NCI-H460 (cell line): Measurements from ENCODE around the gene RAB30. TPM values are rescaled to one million over a fixed set of nuclear protein-coding genes. Genes with fewer than 3 reads are reported as not detected.
A peak's percentile ranks its signal among the peaks of the same experiment; 100 is the strongest.

ENCODE experiments used
- DNase-seq: peaks from one replicate; pipeline ENCODE4 v3.0.0-alpha.2; 2016; ENCODE audit warnings: low read depth; ENCODE audit errors: extremely low read depth
- total RNA-seq: library from RNA; depleted of rRNA; stranded (reverse); fragments of >200 nt; shearing (Covaris generic); gene quantifications from 2 replicates; pipeline ENCODE4 v1.2.3, GENCODE V29; 2014

Gene RAB30
- total RNA-seq, 1 experiment from 2014 or later = 3.7 TPM

- DNase-seq = no peak
These were observed 30.6 kb downstream of the RAB30 start for GRCh38 chr11:83041126-83041525.

GRCh38 chr11:83039566-83039965 lies 32.1 kb downstream of the RAB30 start:
- no peak for DNase-seq

DNA sequence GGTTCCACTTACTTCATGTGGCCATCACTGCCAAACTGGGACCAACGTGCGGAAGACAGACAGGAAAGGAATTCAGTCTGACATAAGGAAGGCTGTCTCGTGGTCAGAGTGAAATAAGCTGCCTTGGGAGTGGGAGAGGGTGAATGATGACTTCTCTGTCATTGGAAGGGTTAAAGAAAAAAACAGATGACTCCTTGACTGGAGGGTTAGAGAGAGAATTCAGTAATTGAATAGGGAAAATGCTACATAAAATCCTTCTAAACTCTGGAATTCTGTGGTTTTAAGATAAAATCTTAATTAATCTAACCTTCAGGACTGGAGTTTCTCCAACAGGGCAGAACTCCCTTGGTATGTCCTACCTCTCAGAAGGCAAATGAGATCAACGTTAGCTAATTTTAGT lies 33.8 kb downstream of the RAB30 start:
- DNase-seq = no peak

GRCh38 chr11:83036701-83037100 lies 35.0 kb downstream of the RAB30 start:
- no peak for DNase-seq

DNA sequence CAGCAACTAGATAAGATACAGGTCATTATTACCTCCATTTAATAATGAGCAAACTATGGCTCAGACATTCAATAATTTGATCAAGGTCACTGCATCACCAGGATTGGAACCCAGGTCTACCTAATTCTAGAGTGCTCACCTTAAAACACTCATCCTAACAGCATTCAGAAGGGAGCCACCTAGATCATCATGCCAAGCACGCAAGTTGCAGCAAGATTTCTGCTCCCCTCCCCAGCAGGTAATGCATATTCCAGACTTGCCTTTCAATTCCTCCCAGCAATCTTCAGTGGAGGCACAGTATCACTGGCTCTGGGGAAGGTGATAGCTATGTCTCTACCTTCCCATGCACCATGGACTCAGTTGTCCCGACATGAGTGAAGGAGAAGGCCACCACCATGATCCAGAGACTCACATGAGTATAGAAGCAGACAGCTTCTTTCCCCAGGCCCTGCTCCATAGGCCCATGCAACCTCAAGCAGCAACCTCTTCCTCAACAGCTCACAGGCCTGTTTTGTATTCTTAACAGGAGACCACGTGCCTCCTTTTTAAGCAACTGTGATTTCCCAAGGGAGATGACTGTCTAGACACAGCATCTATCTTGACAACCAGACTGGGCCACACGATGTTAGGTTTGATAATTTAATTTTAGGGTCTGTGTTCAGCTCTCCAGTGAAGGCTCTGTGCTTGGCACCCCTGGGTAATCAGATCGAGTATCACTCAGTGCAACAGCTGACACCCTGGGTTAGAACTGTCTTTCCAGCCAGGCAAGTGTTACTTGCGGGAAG lies 36.4 kb downstream of the RAB30 start:
- no peak for DNase-seq

DNA sequence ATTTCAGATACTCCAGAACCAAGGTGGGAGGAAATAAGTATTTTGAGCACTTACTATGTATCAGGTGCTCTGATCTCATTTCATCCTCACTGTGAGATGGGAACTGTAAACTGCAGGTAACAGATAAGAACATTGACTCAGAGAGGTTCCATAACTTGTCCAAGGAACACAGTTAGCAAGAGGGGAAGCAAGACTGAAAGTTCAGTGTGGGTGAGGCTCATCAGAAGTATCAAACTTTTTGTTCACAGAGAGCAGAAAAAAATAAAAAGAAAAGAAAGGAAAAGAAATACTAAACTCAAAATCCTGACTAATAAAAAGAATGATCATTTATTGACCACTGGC lies 37.1 kb downstream of the RAB30 start:
- no peak for DNase-seq

DNA sequence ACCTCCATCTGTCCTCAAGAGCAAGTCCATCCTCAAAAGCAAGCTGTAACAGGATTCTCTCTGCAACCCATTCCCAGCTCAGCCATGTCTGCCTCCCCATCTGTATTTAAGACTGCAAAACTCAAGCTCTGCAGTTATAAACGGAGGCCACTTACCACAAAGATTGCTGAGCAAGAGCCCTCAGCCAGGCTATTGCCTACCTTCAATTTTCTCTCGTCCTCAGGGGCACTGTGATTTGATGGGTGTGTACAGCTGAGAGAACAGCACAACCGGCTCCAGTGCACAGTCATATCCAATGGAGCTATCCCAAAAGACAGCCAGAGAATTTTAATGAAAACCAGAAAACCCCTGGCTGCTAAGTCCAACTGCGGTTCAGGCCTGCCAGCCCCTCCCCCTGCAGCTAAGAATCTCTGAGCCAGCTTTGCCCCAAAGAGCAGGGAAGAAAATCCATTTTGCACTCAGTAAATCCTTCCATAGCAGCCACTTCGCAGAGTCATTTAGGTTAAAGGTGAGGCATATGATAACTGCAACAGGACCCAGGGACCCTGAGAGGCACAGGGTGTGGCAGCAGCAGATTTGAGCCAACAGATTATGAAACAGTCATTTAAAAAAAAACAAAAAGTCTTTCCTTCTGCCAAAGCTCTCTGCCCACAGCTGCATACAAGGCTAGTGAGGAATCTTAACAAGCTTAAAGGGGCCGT lies 37.6 kb downstream of the RAB30 start:
- no peak for DNase-seq

DNA sequence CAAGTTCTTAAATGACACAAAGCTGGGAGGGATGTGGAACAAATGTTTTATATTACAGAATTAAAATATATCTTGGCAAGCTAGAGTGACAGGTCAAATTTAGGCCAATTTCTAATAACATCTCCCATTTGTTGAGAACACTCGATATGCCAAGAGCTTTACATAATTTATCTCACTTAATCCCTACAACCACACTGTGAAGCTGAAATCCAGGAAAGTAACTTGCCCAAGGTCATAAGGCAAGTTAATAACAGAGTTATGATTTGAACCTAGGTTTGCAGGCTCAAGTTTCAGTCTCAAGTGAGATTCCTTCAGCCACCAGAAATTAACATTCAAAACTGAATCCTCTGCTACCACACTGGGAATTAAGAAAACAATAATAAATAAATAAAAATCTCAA lies 38.3 kb downstream of the RAB30 start:
- no peak for DNase-seq

DNA sequence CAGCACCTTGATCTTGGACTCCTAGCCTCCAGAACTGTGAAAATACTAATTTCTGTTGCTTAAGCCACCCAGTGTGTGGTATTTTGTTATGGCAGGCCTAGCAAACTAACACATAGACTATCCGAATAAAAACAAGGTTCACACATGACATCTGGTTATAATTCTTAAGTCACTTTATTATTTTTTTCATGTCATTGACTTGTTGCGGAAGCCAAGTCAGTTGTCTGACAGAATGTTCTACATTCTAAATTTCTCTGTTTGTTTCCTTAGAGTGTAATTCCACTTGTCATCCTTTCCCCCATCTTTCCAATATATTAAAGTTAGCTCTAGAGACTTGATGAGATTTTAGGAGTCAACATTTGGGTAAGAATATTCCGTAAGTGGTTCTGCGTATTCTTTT lies 40.6 kb downstream of the RAB30 start:
- no peak for DNase-seq

DNA sequence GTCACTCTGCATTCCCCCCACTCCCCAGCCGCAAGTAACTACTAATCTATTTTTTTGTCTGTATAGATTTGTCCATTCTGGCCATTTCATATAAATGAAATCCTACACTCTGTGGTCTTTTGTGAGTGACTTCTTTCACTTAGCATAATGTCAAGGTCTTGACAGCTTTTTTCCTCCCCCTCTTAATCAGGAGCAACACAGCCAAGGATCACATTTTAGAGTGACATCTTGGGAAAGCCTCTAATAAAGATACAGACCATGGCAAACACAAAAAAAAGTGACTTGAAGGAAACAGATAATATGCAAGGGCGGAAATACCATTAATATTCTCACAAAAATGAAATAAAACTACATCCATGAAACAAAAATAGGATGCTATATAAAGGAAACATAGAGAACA lies 43.9 kb downstream of the RAB30 start:
- DNase-seq = no peak

DNA sequence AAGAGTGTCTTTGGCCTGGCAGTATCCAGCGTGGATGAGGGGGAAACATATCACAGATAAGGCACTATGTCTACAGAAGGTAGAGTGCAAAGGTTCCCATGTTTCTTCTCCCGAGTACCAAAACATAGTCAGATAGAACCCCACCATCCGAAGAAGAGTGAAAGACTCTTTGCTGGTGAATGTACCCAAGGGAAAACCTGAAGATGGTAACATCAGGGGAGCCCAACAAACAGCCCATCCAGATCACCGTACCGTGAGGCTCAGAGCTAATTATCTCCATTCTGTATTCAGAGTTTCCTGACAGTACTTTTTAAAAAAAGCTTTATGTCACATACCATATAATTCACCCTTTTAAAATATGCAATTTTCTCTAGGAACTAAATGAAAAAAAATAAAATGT lies 44.4 kb downstream of the RAB30 start:
- no peak for DNase-seq

- no peak for DNase-seq
These were observed 45.5 kb downstream of the RAB30 start for GRCh38 chr11:83026229-83026628.

GRCh38 chr11:83025267-83025704 lies 46.4 kb downstream of the RAB30 start:
- peak; percentile 15 for DNase-seq

DNA sequence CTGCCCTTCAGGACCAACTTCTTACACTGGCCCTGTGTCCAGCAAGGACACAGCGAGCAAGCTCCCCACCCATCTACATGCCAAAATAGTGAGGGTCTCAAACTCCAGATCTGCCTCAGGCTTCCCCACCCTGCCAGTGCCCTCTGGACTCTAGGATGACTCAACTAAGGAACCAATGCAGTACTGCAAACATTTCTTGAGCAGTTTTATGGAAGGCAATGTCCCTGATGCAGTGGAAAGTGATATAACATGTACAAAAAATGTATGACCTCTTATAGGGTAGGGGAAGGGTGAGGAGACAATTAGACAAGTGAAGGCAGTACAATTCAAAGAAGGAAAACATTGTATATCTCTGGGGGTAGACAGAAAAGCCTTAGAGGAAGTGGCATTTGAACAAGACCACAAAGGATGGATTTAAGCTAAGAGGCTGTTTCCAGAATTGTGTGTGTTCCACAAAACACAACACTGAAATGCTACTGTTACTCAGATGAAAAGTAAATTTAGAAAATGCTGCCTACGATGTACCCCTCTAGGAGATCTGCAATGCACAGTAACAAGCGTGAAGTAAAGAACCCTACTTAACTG lies 47.3 kb downstream of the RAB30 start:
- no peak for DNase-seq

GRCh38 chr11:83023410-83023809 lies 48.3 kb downstream of the RAB30 start:
- DNase-seq = no peak

DNA sequence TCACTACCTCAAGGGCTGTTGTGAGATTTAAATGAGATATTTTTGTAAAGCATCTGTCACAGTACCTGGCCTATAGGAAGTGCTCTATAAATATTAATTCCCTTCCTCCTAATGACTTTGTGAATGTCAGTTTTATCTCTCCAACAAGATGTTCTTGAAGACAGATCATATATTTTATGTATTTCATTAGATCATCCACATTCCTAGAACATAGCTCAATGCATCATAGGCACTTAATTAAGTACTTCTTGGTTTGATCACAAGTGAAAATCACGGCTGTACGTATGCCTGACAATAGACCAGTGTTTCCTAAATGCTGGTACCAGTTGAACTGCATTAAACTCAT lies 49.9 kb downstream of the RAB30 start:
- no peak for DNase-seq

- DNase-seq = no peak
These were observed 50.5 kb downstream of the RAB30 start for GRCh38 chr11:83020942-83021779.

DNA sequence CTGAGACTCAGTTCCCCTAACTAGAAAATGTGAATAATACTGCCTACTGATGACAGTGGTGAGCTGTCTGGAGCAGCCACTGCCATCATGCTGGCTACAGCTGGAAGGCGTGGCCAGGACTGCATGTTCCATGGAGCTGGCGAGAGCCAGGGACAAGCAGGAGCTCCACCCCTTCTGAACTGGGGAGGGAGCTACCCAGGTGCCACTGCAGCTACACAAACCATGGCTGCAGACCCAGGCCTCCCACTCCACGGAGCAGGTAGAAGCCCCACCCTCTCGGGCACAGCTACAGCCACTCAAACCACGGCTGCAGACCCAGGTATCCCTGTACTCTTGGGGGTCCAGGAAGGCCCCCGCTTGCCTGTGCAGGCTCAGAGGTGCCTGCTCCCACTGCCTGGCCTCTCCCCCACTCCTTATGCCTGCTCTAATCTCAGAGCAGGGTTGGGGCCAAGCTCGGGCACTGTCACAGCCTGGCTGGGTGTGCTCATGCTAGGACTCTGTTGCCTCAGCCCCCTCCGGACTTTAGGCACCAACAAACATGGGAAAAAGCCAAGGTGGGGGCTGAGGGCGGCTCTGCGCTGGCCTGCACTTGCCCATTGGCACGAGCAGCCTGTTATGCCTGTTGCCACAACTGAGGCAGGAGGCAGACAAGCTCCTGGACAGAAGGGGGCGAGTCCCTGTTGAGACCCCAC lies 51.7 kb downstream of the RAB30 start:
- no peak for DNase-seq

DNA sequence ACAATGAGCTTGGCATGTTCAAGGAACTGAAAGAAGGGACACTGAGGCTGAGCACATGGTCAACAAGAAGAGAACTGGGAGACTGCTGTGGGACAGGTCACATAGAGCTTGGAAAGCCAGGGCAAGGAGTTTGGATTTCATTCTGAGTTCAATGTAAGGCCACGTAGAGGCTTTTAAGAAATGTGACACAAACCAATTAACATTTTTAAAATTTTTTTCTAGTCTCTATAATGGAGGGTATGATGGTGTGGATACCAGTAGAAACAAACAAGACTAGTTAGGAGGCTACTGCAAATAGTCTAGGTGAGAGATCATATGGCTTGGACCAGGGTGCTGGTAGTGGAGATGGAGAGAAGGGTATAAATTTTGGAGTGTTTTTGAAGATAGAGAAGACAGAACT lies 56.7 kb downstream of the RAB30 start:
- DNase-seq = no peak

DNA sequence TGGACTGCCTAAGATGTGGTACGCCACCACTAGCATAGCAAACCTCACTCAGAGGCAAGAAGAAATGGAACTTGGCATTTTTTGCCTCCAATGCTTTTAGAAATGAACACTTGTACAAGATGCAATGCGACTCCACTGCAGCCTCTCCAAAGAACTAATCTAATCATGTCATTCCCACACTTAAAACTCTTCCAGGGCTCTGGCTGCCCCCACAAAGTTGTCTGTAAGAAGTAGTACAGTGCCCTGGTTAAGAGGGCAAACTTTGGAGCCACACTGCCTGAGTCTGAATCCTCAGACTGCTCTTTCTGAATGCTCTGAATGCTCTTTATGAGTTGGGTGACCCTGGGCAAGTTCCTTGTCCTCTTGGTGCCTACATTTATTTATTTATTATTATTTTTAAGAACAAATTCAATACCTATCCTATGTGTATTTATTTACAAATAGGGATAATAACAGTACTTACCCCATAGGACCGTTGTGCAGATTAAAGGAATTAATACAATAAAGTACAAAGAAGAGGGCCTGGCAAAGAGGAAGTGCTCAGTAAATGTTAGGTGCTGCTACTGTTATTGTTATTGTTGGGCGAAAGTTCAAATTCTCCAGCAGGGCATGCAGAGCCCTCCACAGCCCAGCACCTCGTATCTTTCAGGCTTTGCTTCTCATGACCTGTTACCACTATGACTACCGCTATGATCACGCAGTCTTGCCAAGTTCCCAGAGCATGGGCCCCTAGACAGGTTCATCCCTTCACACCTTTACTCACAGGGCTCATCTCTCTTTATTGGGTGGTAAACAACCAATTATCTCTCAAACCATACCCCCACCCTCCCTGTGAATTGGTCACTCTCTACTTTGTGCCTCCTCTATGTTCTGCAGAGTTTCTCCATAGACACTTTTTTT lies 59.3 kb downstream of the RAB30 start:
- no peak for DNase-seq
